Measurements from ENCODE around the gene MINDY4B. TPM values are rescaled to one million over a fixed set of nuclear protein-coding genes. Genes with fewer than 3 reads are reported as not detected.

The MINDY4B gene
- total and polyA plus RNA-seq, 2 of the 4 experiments (the other 2 are of a cell fraction) = not detected

- Histone ChIP-seq H3K27ac (ENCODE audit: insufficient read depth, low read length) (no peak overlapping the region), H3K23ac (ENCODE audit: low read depth, low read length) (no peak overlapping the region), H2BK20ac (ENCODE audit: low read depth, low read length) (no peak overlapping the region), H4K20me1 (ENCODE audit: insufficient read depth, low read length) (no peaks in the 10 kb centered on the region), H4K91ac (ENCODE audit: insufficient read depth, low read depth, low read length) (no peak overlapping the region), H3K4me2 (ENCODE audit: low read depth, low read length) (no peak overlapping the region), H3K9me1 (ENCODE audit: insufficient read depth, low read length) (no peaks in the 10 kb centered on the region), H3K27me3 (ENCODE audit: control insufficient read depth, insufficient read depth, low read length) (peaks cover 24% of the 10 kb centered on the region), H4K8ac (ENCODE audit: low read depth in 2 of 2, low read length in 2 of 2) (no peak overlapping the region), H3K4me3 (ENCODE audit: insufficient read depth, low read depth, low read length) (no peak overlapping the region), H2BK5ac (ENCODE audit: low read depth, low read length, poor library complexity, severe bottlenecking) (no peak overlapping the region), H3K56ac (ENCODE audit: extremely low read depth, insufficient read depth, low read length) (no peak overlapping the region), H3K79me1 (ENCODE audit: low read depth in 1 of 2, low read length in 2 of 2) (no peaks in the 10 kb centered on the region), H3K18ac (ENCODE audit: low read depth, low read length) (no peak overlapping the region), H3K36me3 (ENCODE audit: control insufficient read depth, insufficient read depth, low read length) (no peaks in the 10 kb centered on the region), H3K9me3 (ENCODE audit: control insufficient read depth, insufficient read depth, low read length) (no peaks in the 10 kb centered on the region), H2AK9ac (replicated peaks; ENCODE audit: low read depth, low read length, poor library complexity) (no peak overlapping the region), H3K14ac (replicated peaks; ENCODE audit: low read depth, low read length) (no peak overlapping the region), H3K4me1 (ENCODE audit: control insufficient read depth, insufficient read depth, low read length) (no peaks in the 10 kb centered on the region), H3K4ac (ENCODE audit: low read depth, low read length) (no peak overlapping the region), H2AK5ac (ENCODE audit: low read depth, low read length) (no peak overlapping the region), H2BK15ac (ENCODE audit: low read depth, low read length) (no peak overlapping the region), H3K9ac (ENCODE audit: low read depth, low read length) (no peak overlapping the region), H2AFZ (replicated peaks; ENCODE audit: low read length, poor library complexity) (no peak overlapping the region), H4K5ac (ENCODE audit: low read depth, low read length) (no peak overlapping the region), H2BK120ac (ENCODE audit: low read depth, low read length) (no peak overlapping the region)
- no CpG with 5 or more reads among the region's 2 CpGs for WGBS, 2 experiments (ENCODE audit: extremely low coverage in 2 of 2, insufficient read length in 1 of 2)
- no TSS peak for BruUV-seq (replicated peaks)
- DNase-seq (no peak), ATAC-seq (ENCODE audit: low read depth) (no peak)
- ChIA-PET CTCF (no interaction called here), POLR2A (ENCODE audit: unreplicated experiment) (no interaction called here)
- TF ChIP-seq RFX5 (IDR thresholded peaks at IDR 0.05; ENCODE audit: low read depth, low read length) (no peak), POLR2A (IDR thresholded peaks at IDR 0.05; ENCODE audit: low read depth, low read length) (no peak), RCOR1 (IDR thresholded peaks at IDR 0.05; ENCODE audit: insufficient replicate concordance, low read length) (no peak), NFE2L2 (IDR thresholded peaks at IDR 0.05; ENCODE audit: low read depth, low read length) (no peak), MAZ (IDR thresholded peaks at IDR 0.05; ENCODE audit: borderline replicate concordance, low read depth, low read length) (no peak), SMC3 (IDR thresholded peaks at IDR 0.05; ENCODE audit: low read depth, low read length) (no peak), MAFK (IDR thresholded peaks at IDR 0.05; ENCODE audit: low read depth, low read length) (no peak), ELK1 (IDR thresholded peaks at IDR 0.05; ENCODE audit: borderline replicate concordance, low read depth, low read length) (no peak)
- dilution Hi-C loops (cut with HindIII; ENCODE audit: low sequenced_read_pairs, unreplicated experiment) (no loop called here), in situ Hi-C loops (cut with MboI; ENCODE audit: low sequenced_read_pairs) (no loop called here), intact Hi-C loops (cut with micrococcal nuclease) (no loop called here)
These were observed 29.7 kb downstream of the MINDY4B start for GRCh38 chr3:150875548-150875947.
